Fibroblast of skin of left biceps (primary cell): ENCODE results near the gene DHDH.
"Not testable (repeated sequence)": the region's sequence is repeated elsewhere in the genome, so short reads cannot be mapped to it uniquely, and the experiment has no call there.

Experiments used
- DNase-seq, 2 experiments: peaks; one replicate each; pipeline ENCODE4 v3.0.0-alpha.2; 2013; ENCODE audit warnings: low read depth in 2 of 2

DHDH gene

DNA sequence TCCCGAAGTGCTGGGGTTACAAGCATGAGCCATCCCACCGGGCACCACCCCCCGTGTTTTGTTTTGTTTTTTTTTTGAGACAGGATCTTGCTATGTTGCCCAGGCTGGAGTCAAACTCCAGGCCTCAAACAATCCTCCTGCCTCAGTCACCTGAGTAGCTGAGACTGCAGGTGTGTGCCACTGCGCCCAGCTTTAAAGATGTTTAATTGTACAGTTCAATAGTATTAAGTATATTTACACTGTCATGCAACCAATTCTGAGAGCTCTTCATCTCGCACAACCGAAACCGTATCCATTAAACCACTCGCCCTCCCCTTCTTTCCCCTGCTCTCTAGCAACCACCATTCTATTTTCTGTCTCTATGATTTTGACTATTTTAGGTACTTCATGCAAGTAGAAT lies 17.7 kb upstream of the DHDH start:
- no peak for DNase-seq

DNA sequence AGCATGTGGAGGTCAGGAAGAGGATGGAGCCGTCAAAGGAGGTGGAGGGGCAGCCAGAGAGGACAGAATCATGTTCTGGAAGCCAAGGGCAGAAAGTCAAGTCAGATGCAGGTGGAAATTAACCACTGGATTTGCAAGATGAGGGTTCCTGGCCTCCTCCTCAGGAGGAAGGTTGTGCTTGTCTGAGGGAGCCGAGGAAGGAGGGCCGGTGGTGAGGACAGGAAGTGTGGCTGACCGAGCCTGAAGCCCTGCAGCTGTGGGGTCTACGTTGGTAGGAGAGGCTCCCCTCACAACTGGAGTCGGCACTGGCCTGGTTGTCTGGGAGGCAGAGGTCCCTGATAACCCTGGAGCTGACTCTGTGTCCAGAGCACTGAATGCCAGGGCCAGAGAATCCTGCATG lies 15.4 kb upstream of the DHDH start:
- no peak for DNase-seq

DNA sequence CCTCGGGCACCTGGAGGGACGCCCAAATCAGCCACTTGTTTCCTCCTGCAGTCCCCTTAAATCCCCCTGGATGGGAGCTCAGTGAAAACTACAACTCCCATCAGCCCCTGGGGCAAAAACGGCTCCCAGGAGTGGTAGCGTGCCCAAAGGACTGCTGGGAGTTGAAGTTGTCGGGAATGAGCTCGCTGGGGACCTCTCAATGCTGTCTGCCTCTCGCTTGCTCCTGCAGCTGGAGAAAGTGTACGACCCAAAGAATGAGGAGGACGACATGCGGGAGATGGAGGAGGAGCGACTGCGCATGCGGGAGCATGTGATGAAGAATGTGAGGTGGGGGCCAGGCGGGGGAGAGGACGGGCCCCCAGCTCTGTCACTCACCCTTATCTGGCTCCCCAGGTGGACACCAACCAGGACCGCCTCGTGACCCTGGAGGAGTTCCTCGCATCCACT lies 14.7 kb upstream of the DHDH start:
- DNase-seq: no peak

DNA sequence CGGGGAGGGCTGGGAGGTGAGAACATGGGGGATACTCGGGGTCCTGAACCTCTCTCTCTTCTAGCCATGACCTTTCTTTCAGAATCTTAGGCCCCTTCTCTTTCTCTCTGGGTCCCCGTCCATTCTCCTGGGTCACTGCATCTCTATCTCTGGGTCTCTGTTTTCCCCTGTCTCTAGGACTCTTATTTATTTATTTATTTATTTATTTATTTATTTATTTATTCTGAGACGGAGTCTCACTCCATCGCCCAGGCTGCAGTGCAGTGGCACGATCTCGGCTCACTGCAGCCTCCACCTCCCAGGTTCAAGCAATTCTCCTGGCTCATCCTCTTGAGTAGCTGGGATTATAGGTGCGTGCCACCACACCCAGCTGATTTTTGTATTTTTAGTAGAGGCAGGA lies 14.2 kb upstream of the DHDH start:
- DNase-seq: not testable (repeated sequence)

DNA sequence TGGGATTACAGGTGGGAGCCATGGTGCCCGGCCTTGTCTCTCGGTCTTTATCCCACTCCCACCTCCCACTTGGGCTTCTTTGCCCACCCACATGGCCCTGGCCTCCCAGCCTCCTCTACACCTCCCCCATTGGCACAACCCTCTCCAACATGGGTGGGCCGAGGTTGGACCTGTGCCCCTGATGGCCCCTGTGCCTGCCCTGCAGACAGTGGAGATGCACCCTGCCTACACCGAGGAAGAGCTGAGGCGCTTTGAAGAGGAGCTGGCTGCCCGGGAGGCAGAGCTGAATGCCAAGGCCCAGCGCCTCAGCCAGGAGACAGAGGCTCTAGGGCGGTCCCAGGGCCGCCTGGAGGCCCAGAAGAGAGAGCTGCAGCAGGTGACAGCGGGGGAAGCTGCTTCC lies 12.6 kb upstream of the DHDH start:
- DNase-seq: no peak

DNA sequence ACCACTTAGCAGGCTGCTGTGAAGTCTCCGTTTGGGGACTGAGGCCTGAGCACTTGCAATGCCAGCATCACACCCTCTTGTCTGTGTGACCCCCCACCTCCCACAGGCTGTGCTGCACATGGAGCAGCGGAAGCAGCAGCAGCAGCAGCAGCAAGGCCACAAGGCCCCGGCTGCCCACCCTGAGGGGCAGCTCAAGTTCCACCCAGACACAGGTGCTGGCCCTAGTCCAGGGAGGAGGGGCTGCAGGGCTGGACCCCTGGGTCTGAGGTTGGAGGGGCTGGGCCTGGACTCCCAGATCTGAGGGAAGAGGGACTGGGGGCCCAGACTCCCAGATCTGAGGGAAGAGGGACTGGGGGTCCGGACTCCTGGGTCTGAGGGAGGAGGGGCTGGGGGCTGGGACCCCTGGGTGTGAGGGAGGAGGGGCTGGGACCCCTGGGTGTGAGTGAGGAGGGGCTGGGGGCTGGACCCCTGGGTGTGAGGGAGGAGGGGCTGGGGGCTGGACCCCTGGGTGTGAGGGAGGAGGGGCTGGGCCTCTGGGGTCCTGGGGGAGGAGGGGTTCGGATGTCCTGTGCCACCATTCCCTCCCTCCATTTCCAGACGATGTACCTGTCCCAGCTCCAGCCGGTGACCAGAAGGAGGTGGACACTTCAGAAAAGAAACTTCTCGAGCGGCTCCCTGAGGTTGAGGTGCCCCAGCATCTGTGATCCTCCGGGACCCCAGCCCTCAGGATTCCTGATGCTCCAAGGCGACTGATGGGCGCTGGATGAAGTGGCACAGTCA lies 11.6 kb upstream of the DHDH start:
- no peak for DNase-seq

DNA sequence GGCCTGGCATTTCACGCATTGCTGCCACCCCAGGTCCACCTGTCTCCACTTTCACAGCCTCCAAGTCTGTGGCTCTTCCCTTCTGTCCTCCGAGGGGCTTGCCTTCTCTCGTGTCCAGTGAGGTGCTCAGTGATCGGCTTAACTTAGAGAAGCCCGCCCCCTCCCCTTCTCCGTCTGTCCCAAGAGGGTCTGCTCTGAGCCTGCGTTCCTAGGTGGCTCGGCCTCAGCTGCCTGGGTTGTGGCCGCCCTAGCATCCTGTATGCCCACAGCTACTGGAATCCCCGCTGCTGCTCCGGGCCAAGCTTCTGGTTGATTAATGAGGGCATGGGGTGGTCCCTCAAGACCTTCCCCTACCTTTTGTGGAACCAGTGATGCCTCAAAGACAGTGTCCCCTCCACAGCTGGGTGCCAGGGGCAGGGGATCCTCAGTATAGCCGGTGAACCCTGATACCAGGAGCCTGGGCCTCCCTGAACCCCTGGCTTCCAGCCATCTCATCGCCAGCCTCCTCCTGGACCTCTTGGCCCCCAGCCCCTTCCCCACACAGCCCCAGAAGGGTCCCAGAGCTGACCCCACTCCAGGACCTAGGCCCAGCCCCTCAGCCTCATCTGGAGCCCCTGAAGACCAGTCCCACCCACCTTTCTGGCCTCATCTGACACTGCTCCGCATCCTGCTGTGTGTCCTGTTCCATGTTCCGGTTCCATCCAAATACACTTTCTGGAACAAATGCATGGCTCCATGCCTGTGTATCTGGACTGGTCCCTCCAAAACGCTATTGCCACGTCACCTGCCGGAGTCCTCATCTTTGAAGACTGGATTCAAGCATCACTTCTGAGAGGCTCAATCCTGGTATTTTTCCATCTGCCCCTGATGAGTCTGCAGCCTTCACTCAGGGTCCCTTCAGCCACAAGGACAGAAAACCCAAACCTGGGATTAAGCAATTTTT lies 10.7 kb upstream of the DHDH start:
- no peak for DNase-seq

DNA sequence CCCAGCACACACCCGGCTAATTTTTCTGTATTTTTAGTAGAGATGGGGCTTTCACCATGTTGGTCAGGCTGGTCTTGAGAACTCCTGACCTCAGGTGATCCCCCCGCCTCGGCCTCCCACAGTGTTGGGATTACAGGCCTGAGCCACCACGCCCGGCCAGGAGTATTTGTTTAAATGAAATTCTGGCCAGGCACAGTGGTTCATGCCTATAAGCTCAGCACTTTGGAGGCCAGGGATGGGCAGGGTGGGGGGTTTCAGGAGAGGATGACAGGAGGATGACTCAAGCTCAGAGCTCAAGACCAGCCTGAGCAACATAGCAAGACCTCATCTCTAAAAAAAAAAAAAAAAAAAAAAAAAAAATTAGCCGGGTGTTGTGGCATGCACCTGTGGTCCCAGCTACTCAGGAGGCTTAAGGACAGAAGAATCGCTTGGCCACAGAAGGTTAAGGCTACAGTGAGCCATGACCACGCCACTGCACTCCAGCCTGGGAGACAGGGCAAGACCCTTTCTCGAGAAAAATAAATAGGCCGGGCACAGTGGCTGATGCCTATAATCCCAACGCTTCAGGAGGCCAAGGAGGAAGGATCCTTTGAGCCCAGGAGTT lies 8.2 kb upstream of the DHDH start:
- DNase-seq: peak in 1 of 2 experiments; percentile 12

DNA sequence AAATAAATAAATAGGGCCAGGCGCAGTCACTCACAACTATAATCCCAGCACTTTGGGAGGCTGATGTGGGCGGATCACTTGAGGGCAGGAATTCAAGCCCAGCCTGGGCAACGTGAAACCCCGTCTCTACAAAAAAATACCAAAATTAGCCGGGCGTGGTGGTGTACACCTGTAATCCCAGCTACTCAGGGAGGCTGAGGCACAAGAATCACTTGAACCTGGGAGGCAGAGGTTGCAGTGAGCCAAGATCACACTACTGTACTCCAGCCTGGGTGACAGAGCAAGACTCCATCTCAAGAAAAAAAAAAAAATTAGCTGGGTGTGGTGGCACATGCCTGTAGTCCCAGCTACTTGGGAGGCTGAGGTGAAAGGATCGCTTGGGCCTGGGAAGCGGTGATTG lies 7.6 kb upstream of the DHDH start:
- not testable (repeated sequence) for DNase-seq

DNA sequence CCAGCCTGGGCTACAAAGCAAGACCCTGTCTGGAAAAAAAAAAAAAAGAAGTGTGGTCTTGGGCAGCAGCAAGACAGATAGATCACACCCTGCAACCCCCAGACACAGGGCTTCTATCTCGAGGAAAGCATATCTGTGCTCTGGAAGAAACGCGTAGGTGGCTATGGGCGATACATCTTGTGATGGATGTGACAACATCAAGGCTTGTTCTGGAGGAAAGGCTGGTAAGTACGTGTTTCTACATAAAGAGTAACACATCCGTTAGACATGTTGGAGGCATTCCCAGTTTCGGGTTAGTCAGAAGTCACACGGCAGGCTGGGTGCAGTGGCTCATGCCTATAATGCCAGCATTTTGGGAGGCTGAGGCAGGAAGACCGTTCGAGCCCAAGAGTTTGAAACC lies 6.6 kb upstream of the DHDH start:
- peak; percentile 72 to 73 for DNase-seq

DNA sequence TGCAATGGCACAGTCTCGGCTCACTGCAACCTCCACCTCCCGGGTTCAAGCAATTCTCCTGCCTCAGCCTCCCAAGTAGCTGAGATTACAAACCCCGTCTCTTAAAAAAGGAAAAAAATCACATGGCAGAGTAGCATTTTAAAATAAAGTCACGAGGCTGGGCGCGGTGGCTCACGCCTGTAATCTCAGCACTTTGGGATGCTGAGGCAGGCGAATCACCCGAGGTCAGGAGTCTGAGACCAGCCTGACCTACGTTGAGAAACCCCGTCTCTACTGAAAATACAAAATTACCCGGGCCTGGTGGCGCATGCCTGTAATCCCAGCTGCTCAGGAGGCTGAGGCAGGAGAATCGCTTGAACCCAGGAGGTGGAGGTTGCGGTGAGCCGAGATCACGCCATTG lies 5.8 kb upstream of the DHDH start:
- not testable (repeated sequence) for DNase-seq

DNA sequence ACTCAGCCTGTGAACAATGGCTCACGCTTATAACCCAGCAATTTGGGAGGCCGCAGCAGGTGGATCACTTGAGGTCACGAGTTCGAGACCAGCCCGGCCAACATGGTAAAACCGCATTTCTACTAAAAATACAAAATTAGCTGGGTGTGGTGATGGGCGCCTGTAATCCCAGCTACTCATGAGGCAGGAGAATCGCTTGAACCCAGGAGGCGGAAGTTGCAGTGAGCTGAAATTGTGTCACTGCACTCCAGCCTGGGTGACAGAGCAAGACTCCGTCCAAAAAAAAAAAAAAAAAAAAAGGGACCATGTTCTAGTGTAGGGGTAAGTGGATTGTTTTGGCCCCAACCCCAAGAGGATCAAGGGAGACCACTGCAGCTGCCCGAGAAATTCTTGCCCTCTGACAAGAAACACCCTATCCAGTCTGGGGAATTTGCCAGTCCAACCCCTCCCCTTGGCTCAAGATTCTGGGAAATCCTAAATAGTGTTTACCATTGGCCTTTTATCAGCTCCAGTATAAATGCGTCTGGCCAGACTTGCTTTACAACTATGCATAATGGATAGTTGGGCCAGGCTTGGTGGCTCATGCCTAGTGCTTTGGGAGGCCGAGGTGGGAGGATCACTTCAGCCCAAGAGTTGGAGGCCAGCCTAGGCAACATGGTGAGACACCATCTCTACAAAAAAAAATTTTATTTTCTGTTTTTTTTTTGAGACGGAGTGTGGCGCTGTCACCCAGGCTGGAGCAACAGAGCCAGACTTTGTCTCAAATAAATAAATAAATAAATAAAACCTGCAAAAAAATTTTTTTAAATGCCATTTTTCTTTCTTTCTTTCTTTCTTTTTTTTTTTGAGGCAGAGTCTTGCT lies 5.1 kb upstream of the DHDH start:
- DNase-seq: no peak

DNA sequence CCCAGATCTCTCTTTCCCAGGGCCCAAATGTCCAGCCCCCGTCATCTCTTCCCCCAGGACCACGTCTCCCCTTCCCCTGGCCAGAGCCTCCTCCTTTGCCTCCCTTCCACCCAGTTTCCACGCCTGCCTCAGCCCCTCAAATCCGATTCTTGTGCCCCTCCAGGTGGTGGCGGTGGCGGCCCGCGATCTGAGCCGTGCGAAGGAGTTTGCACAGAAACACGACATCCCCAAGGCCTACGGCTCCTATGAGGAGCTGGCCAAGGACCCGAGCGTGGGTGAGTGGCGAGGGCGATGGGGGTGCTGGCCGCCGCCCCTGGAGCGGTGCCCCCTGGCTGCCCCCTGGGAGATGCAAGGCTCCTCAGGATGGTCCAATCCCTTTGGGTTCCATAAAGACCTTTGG lies 1.3 kb downstream of the DHDH start:
- DNase-seq: no peak

DNA sequence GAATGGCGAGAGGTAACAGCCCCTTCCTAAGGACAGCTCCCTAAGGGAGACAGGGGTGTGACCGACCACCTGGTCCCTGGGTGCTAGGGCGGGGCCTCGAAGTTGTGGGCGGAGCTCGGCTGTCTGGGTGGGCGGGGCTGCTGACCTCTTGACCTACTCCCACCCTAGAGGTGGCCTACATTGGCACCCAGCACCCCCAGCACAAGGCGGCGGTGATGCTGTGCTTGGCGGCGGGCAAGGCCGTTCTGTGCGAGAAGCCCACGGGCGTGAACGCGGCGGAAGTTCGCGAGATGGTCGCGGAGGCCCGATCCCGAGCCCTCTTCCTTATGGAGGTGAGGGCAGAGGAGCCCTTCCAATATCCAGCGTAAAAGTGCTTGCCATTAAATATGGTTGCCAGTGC lies 2.4 kb downstream of the DHDH start:
- DNase-seq: no peak

DNA sequence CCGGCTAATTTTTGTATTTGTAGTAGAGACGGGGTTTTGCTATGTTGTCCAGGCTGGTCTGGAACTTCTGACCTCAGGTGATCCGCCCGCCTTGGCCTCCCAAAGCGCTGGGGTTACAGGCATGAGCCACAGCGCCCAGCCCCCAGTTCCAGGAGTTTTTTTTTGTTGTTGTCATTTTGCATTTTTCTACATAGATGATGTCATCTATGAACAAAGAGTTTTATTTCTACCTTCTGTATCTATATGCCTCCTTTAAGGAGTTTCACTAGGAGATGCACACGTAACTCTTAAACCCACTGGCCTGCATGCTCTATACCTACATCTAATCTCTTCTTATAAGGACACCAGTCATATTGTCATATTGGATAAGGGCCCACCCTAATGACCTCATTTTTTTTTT lies 4.8 kb downstream of the DHDH start:
- no peak for DNase-seq

DNA sequence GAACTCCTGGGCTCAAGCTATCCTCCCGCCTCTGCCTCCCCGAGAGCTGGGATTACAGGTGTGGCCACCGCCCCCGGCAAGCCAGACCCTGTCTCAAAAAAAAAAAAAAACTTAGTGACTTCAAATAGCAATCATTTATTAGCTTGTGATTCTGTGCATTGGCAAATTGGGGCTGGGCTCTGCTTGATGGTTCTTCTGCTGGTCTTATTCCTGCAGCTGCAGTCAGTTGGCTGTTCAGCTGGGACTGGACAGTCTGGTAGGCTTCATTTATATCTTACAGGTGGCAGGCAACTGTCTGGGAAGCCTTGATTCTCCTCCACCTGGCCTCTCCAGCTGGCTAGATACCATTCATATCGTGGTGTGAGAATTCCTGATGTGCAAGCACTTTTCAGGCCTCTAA lies 7.4 kb downstream of the DHDH start:
- no peak for DNase-seq

DNA sequence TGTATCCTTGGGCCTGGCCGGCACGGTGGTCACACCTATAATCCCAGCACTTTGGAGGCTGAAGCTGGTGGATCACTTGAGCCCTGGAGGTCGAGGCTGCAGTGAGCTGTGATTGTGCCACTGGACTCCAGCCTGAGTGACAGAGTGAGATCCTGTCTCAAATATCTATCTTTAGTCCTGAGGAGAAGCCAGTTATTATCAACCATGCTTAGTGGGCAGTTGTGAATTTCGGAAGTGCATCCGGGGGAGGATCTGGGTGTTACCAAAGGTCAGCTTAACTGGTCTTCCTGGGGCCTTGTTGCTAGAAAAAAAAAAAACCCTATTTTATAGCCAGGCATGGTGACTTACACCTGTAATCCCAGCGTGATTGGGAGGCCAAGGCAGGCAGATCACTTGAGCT lies 9.6 kb downstream of the DHDH start:
- DNase-seq: no peak

DNA sequence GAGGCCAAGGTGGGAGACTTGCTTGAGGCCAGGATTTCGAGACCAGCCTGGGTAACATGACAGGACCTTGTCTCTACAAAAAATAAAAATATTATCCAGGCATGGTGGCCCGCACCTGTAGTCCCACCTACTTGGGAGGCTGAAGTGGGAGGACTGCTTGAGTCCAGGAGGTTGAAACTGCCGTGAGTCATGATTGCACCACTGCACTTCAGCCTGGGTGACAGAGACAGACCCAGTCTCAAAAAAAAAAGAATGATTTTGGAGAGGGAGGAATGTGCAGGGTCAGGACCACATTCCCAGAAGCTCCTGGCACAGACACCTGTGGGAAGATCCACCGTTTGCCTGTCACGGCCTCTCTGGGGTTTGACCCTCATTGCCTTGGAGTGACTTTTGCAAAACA lies 11.9 kb downstream of the DHDH start:
- DNase-seq: no peak

DNA sequence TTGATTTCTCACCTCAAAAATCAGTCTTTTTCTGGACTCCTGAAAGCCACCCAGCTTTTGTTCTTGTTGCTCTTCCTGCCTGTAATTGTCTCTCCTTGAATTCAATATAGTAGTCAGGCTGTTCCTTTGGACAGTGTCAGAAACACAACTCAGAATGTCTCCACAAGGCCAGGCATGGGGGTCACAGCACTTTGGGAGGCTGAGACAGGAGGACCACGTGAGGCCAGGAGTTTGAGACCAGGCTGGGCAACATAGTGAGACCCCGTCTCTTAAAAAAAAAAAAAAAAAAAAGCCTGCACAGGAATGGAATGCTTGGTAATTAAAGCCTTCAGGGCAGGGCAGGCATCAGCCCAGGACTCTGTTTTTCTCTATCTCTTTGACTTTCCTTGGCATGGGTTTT lies 12.3 kb downstream of the DHDH start:
- DNase-seq: no peak

DNA sequence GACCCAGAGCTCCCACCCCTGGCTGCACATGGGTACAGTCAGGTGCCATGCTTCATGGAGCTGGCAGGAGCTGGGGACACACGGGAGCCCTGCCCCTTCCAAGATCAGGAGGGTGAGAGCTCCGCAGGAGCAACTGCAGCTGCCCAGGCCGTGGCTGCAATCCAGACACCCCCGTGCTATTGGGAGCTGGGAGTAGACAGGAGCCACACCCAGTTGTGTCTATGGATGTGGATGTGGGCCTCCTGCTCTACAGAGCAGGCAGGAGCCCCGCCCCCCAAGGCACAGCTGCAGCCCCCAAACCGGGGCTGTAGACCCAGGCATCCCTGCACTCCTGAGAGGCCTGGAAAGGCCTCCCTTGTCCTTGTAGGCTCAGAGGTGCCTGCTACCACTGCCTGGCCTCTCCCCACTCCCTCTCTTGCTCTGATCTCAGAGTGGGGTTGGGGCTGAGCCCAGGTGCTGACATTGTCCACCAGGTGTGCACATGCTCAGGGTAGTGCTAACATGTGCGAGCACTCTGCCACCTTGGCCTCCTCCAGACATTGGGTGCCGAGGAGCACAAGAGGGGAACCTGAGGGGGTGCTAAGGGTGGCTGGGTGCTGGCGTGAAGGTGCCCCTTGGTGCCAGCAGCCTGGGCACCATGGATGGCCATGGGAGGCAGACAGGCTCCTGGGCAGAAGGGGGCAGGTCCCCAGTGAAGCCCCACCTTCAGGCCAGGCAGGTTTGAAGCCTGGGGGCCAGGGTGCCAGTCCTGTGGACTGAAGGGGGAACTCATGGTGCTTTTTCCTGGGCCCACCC lies 13.2 kb downstream of the DHDH start:
- no peak for DNase-seq

DNA sequence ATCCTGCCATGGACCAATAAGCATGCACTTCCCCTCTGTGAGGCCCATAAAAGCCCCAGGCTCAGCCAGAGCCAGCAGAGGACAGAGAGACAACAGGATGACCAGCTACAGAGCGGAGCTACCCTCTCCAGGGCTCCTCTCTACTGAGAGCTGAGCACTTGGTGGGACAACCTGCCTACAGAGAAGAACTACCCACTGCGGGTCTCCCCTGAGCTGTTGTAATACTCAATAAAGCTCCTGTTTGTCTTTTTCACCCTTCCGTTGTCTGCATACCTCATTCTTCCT lies 13.7 kb downstream of the DHDH start:
- DNase-seq: no peak
